NCI-H526 (cell line): Measurements from ENCODE around the gene EFEMP1.

Experiments
- DNase-seq, 2 experiments: peaks; one replicate each; lab custom pipeline; 2025; lab: John Stamatoyannopoulos, UW

EFEMP1 gene

DNA sequence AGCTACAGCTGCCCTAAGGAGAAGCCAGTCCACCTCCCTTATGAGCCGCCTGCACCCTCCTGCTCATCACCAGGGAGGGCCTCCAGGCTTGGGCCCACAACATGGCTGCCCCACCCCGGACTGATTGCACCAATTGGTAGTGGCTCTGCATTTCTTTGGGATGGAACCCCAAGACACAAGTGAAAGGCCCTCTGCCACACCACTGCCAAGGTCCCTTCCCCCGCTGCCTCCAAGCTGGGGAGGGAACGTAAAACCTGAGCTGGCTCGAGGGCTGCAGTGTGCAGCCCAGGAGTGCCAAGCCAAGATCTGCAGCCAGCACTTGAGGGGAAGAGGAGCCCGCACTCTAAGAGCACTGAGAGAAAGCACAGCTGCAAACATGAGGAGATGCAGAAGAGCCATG is 97.3 kb downstream of the EFEMP1 start:
- no peak for DNase-seq

DNA sequence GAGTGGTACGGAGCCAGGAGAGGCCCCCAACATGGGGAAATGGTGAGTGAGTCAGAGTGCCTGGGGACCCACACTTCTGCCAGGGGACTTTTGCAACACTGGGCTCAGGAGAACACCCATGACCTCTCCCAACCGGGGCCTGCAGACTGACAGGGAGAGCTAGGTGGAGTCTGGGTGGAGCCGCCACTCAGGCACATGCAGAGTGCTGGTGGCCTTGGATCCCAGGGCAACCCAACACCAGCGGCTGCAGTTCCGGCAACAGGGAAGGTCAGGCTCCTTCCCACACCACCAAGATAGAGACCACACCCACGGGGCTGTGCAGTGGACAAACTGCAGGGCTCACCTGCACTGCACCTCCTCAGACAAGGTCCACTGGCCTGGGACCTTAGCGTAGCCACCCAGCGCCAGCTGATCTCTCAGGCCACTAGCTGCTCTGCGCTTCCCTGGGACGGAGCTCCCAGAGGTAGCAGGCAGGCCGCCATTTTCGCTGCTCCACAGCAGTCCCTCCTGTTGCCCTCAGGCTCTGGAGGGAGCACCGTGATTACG is 99.0 kb downstream of the EFEMP1 start:
- no peak for DNase-seq
